WTC11 (cell line): ENCODE results near the gene MAP3K1. TPM values are rescaled to one million over a fixed set of nuclear protein-coding genes. Genes with fewer than 3 reads are reported as not detected.
A peak's percentile ranks its signal among the peaks of the same experiment; 100 is the strongest.

Experiments used
- ATAC-seq: fragments of 200-7000 bp; cut with Tn5 transposase; 2 replicates; pipeline ENCODE4 v1.10.0; 2021; ENCODE audit warnings: mild to moderate bottlenecking, moderate library complexity
- CTCF ChIA-PET: fragments of 300-600 bp; sonication (Branson Sonifier 250); formaldehyde crosslinking; loops from one replicate; lab custom pipeline; 2021; ENCODE audit warnings: antibody characterized with exemption; lab: Charles Lee
- POLR2A ChIA-PET: fragments of 350-600 bp; sonication (Branson Sonifier 250); formaldehyde crosslinking; loops from one replicate; lab custom pipeline; 2021; ENCODE audit warnings: antibody characterized with exemption; lab: Charles Lee
- DNase-seq: peaks from one replicate; pipeline ENCODE4 v3.0.0; 2021; ENCODE audit warnings: low spot score
- H3K27ac Mint-ChIP-seq: 2 replicates; pipeline ENCODE4 v1.8.0; 2021; ENCODE audit warnings: mixed read lengths
- H3K27me3 Mint-ChIP-seq: 2 replicates; pipeline ENCODE4 v1.8.0; 2021; ENCODE audit warnings: low read depth, mild to moderate bottlenecking, moderate library complexity, mixed read lengths
- H3K36me3 Mint-ChIP-seq: 2 replicates; pipeline ENCODE4 v1.8.0; 2021; ENCODE audit warnings: mixed read lengths
- H3K4me1 Mint-ChIP-seq: 2 replicates; pipeline ENCODE4 v1.8.0; 2022; ENCODE audit warnings: mixed read lengths
- H3K4me3 Mint-ChIP-seq: 2 replicates; pipeline ENCODE4 v1.8.0; 2021; ENCODE audit warnings: mild to moderate bottlenecking, moderate library complexity, mixed read lengths
- H3K9me3 Mint-ChIP-seq: 2 replicates; pipeline ENCODE4 v1.8.0; 2021; ENCODE audit warnings: mixed read lengths
- ATF1 ChIP-seq: sonication (generic); formaldehyde crosslinking; IDR thresholded peaks from 2 replicates; pipeline ENCODE4 v1.8.1; 2023; ENCODE audit warnings: mild to moderate bottlenecking, moderate library complexity, missing genetic modification reagents
- ATF2 ChIP-seq: sonication (generic); formaldehyde crosslinking; IDR thresholded peaks from 2 replicates; pipeline ENCODE4 v1.8.1; 2022; ENCODE audit warnings: low read depth, missing genetic modification reagents, borderline replicate concordance
- EMX1 ChIP-seq: fragments of 250-450 bp; sonication (Bioruptor Pico); IDR thresholded peaks from 2 replicates; pipeline ENCODE4 v1.8.0; 2021; ENCODE audit warnings: mild to moderate bottlenecking
- ETV6 ChIP-seq: sonication (generic); formaldehyde crosslinking; IDR thresholded peaks from 2 replicates; pipeline ENCODE4 v1.8.1; 2022; ENCODE audit warnings: mild to moderate bottlenecking, missing genetic modification reagents
- FOXJ3 ChIP-seq: sonication (generic); formaldehyde crosslinking; IDR thresholded peaks from 2 replicates; pipeline ENCODE4 v1.9.0; 2021; ENCODE audit warnings: missing genetic modification reagents, mild to moderate bottlenecking, borderline replicate concordance
- FOXP4 ChIP-seq: sonication (generic); formaldehyde crosslinking; IDR thresholded peaks from 2 replicates; pipeline ENCODE4 v1.8.0; 2022; ENCODE audit warnings: mild to moderate bottlenecking, missing genetic modification reagents
- PRDM15 ChIP-seq: sonication (generic); formaldehyde crosslinking; IDR thresholded peaks from 2 replicates; pipeline ENCODE4 v1.8.0; 2022; ENCODE audit warnings: missing genetic modification reagents
- PRRX2 ChIP-seq: fragments of 250-450 bp; sonication (Bioruptor Pico); IDR thresholded peaks from 2 replicates; pipeline ENCODE4 v1.8.0; 2021; ENCODE audit warnings: mild to moderate bottlenecking
- RORB ChIP-seq: fragments of 250-450 bp; sonication (Bioruptor Pico); IDR thresholded peaks from 2 replicates; pipeline ENCODE4 v1.9.0; 2021; ENCODE audit warnings: mild to moderate bottlenecking
- SMAD3 ChIP-seq: sonication (generic); formaldehyde crosslinking; IDR thresholded peaks from 2 replicates; pipeline ENCODE4 v1.8.0; 2022; ENCODE audit warnings: missing genetic modification reagents, mild to moderate bottlenecking, borderline replicate concordance
- SMAD4 ChIP-seq: sonication (generic); formaldehyde crosslinking; IDR thresholded peaks from 2 replicates; pipeline ENCODE4 v1.8.0; 2022; ENCODE audit warnings: mild to moderate bottlenecking, missing genetic modification reagents
- ZNF396 ChIP-seq: fragments of 250-450 bp; sonication (Bioruptor Pico); IDR thresholded peaks from 2 replicates; pipeline ENCODE4 v1.8.0; 2021; ENCODE audit warnings: mild to moderate bottlenecking, moderate library complexity, borderline replicate concordance
- ZNF671 ChIP-seq: fragments of 250-450 bp; sonication (Bioruptor Pico); IDR thresholded peaks from 2 replicates; pipeline ENCODE4 v1.8.0; 2021; ENCODE audit warnings: mild to moderate bottlenecking
- total RNA-seq: library from RNA; stranded (reverse); gene quantifications from 3 replicates; pipeline ENCODE4 v1.2.3, GENCODE V29; 2021
- TF ChIP-seq, protein P1 (sequence below): sonication (generic); formaldehyde crosslinking; IDR thresholded peaks from 2 replicates; pipeline ENCODE4 v1.8.0; 2022; ENCODE audit warnings: mild to moderate bottlenecking, missing genetic modification reagents
- TF ChIP-seq, protein P2 (sequence below): fragments of 250-450 bp; sonication (Bioruptor Pico); IDR thresholded peaks from 2 replicates; pipeline ENCODE4 v1.9.0; 2021; ENCODE audit warnings: mild to moderate bottlenecking, borderline replicate concordance
- TF ChIP-seq, protein P3 (sequence below): sonication (generic); formaldehyde crosslinking; IDR thresholded peaks from 2 replicates; pipeline ENCODE4 v1.8.1; 2023; ENCODE audit warnings: mild to moderate bottlenecking, moderate library complexity, missing genetic modification reagents
- TF ChIP-seq, protein P4 (sequence below): sonication (generic); formaldehyde crosslinking; IDR thresholded peaks from 2 replicates; pipeline ENCODE4 v1.8.1; 2022; ENCODE audit warnings: mild to moderate bottlenecking, moderate library complexity, missing genetic modification reagents

The MAP3K1 gene
- total RNA-seq, 1 experiment from 2014 or later, result 16.3 TPM

GRCh38 chr5:56825222-56825824 lies 10.0 kb downstream of the MAP3K1 start (continued):
- TF ChIP-seq FOXP4 (CRISPR knock-in tag) (no peak), EMX1 (no peak), PRDM15 (no peak), ATF1 (no peak), RORB (CRISPR knock-in tag) (no peak)
- TF ChIP-seq, protein P1, sequence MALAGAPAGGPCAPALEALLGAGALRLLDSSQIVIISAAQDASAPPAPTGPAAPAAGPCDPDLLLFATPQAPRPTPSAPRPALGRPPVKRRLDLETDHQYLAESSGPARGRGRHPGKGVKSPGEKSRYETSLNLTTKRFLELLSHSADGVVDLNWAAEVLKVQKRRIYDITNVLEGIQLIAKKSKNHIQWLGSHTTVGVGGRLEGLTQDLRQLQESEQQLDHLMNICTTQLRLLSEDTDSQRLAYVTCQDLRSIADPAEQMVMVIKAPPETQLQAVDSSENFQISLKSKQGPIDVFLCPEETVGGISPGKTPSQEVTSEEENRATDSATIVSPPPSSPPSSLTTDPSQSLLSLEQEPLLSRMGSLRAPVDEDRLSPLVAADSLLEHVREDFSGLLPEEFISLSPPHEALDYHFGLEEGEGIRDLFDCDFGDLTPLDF (CRISPR knock-in tag), result no peak
- TF ChIP-seq, protein P2, sequence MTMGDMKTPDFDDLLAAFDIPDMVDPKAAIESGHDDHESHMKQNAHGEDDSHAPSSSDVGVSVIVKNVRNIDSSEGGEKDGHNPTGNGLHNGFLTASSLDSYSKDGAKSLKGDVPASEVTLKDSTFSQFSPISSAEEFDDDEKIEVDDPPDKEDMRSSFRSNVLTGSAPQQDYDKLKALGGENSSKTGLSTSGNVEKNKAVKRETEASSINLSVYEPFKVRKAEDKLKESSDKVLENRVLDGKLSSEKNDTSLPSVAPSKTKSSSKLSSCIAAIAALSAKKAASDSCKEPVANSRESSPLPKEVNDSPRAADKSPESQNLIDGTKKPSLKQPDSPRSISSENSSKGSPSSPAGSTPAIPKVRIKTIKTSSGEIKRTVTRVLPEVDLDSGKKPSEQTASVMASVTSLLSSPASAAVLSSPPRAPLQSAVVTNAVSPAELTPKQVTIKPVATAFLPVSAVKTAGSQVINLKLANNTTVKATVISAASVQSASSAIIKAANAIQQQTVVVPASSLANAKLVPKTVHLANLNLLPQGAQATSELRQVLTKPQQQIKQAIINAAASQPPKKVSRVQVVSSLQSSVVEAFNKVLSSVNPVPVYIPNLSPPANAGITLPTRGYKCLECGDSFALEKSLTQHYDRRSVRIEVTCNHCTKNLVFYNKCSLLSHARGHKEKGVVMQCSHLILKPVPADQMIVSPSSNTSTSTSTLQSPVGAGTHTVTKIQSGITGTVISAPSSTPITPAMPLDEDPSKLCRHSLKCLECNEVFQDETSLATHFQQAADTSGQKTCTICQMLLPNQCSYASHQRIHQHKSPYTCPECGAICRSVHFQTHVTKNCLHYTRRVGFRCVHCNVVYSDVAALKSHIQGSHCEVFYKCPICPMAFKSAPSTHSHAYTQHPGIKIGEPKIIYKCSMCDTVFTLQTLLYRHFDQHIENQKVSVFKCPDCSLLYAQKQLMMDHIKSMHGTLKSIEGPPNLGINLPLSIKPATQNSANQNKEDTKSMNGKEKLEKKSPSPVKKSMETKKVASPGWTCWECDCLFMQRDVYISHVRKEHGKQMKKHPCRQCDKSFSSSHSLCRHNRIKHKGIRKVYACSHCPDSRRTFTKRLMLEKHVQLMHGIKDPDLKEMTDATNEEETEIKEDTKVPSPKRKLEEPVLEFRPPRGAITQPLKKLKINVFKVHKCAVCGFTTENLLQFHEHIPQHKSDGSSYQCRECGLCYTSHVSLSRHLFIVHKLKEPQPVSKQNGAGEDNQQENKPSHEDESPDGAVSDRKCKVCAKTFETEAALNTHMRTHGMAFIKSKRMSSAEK (CRISPR knock-in tag), result no peak
- TF ChIP-seq, all 79 proteins: peak for 0

DNA sequence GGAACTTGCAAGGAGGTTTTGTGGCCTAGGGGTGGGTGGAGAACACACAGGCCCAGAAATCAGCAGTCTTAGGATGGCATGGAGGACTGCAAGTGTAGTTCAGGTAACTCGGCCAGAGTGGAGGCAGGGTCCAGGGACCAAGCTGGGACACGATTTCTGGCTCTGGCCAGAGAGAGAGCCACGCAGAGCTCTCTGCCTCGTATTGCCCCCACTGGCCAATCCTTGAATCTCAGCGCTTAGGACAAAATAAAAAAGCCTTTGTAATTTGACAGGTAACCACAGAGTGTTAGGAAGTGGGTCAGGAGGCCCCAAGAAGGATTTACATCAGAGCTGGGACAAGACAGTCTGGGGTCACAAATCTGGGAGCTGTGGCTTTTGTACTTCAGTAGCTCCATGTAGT lies 11.7 kb downstream of the MAP3K1 start:
- CTCF ChIA-PET, result interaction anchor here (0.5 to 5.0 kb wide), 20 partner anchors 8 to 1026 kb away, joined by 3 to 30 read pairs (median 3); no protein-coding TSS in a partner anchor
- H3K4me1 Mint-ChIP-seq, result peaks cover 78% of the 10 kb centered on the region
- H3K36me3 Mint-ChIP-seq, result no peaks in the 10 kb centered on the region
- no peak overlapping the region for H3K4me3 Mint-ChIP-seq
- no peaks in the 10 kb centered on the region for H3K27me3 Mint-ChIP-seq
- DNase-seq (peak; percentile 41), ATAC-seq (peak; percentile 88)
- 0 out of 2 replicates have a peak overlapping the region, but pooled peaks have one; percentile 5 for H3K27ac Mint-ChIP-seq
- POLR2A ChIA-PET, result no interaction called here
- no peaks in the 10 kb centered on the region for H3K9me3 Mint-ChIP-seq
- TF ChIP-seq SMAD3 (no peak), ETV6 (CRISPR knock-in tag) (no peak), ZNF671 (CRISPR knock-in tag) (no peak), RORB (CRISPR knock-in tag) (no peak)

DNA sequence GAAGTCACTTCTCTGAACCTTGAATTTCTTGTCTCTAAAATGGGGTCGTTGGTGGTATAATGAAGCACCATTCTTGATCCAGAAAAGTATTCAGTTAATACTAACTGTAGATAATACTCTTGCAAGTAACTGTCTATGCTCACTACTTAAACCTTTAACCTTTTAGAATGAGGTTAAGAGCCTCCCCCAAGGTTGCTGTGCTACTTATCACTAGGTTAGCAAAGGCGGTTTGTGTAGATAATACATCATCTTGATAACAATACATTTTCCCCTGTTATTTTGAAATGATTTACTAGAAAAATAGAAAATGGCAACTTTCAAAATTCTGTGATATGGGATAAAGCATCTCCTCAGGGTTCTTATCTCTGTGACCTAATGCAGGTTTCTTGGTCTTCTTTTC lies 12.6 kb downstream of the MAP3K1 start:
- ATAC-seq (no peak), DNase-seq (no peak)
- ChIA-PET CTCF (interaction anchor here (0.9 to 5.0 kb wide), 5 partner anchors 9 to 559 kb away, joined by 3 to 30 read pairs (median 7); no protein-coding TSS in a partner anchor), POLR2A (no interaction called here)
- Mint-ChIP-seq H3K9me3 (no peaks in the 10 kb centered on the region), H3K4me3 (no peak overlapping the region), H3K27ac (peak overlapping the region; percentile 29; the same call in 1 of the 2 replicates), H3K4me1 (peaks cover 81% of the 10 kb centered on the region), H3K36me3 (no peaks in the 10 kb centered on the region), H3K27me3 (no peaks in the 10 kb centered on the region)
- no peak for TF ChIP-seq SMAD4
- no peak for TF ChIP-seq PRRX2 (CRISPR knock-in tag)
- TF ChIP-seq ATF2 (CRISPR knock-in tag), result no peak
- no peak for TF ChIP-seq FOXJ3
- TF ChIP-seq, protein P3, sequence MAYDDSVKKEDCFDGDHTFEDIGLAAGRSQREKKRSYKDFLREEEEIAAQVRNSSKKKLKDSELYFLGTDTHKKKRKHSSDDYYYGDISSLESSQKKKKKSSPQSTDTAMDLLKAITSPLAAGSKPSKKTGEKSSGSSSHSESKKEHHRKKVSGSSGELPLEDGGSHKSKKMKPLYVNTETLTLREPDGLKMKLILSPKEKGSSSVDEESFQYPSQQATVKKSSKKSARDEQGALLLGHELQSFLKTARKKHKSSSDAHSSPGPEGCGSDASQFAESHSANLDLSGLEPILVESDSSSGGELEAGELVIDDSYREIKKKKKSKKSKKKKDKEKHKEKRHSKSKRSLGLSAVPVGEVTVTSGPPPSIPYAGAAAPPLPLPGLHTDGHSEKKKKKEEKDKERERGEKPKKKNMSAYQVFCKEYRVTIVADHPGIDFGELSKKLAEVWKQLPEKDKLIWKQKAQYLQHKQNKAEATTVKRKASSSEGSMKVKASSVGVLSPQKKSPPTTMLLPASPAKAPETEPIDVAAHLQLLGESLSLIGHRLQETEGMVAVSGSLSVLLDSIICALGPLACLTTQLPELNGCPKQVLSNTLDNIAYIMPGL (CRISPR knock-in tag), result no peak
- no peak for TF ChIP-seq ZNF671 (CRISPR knock-in tag)
- no peak for TF ChIP-seq ZNF396 (CRISPR knock-in tag)
- TF ChIP-seq, protein P4, sequence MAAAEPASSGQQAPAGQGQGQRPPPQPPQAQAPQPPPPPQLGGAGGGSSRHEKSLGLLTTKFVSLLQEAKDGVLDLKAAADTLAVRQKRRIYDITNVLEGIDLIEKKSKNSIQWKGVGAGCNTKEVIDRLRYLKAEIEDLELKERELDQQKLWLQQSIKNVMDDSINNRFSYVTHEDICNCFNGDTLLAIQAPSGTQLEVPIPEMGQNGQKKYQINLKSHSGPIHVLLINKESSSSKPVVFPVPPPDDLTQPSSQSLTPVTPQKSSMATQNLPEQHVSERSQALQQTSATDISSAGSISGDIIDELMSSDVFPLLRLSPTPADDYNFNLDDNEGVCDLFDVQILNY (CRISPR knock-in tag), result no peak
